ENCODE measurements around the gene MT4. TPM values are rescaled to one million over a fixed set of nuclear protein-coding genes. Genes with fewer than 3 reads are reported as not detected.

Gene MT4
- total and polyA plus RNA-seq, 2 donors (not counting 1 experiment from before 2014, with no cell fraction given), result not detected

DNA sequence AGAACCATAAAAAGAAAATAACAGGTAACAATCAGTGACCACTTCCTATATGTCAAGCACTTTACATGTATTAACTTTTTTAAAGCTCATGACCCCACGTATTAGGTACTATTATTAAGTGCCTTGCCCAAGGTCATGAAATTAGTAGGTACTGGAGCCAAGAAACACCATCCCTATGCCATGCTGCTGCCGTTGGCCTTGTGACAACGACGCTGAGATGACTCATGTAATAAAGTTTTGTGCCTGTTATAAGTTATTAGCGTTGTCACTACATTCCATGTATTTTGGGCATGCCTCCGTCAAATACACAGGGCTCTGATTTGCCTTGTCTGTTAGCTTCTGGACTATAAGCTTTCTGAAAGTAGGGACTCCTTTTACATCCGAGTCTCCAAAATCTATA lies 46.4 kb upstream of the MT4 start:
- Histone ChIP-seq H3K27ac (ENCODE audit: insufficient read depth, low read length) (no peak overlapping the region), H3K4me2 (ENCODE audit: extremely low read depth, insufficient read depth, low read length) (peak overlapping the region; percentile 32), H3K79me2 (ENCODE audit: control insufficient read depth, insufficient read depth, low read length) (peaks cover 1% of the 10 kb centered on the region), H4K20me1 (ENCODE audit: control insufficient read depth, extremely low read depth, insufficient read depth, low read length) (no peaks in the 10 kb centered on the region), H3K4me3 (replicated peaks in 1 of 4; ENCODE audit: control extremely low read depth in 1 of 4, insufficient read depth in 1 of 4, low read depth in 3 of 4, low read length in 4 of 4) (peak overlapping the region in 1 of 4 experiments; percentile 96), H3K9me3 (ENCODE audit: control insufficient read depth, insufficient read depth, low read depth, low read length) (no peaks in the 10 kb centered on the region), H3K36me3 (ENCODE audit: control insufficient read depth, insufficient read depth, low read length) (no peaks in the 10 kb centered on the region), H3K4me1 (ENCODE audit: control insufficient read depth, extremely low read depth, insufficient read depth, low read length) (peaks cover 7% of the 10 kb centered on the region), H3K27me3 (ENCODE audit: control insufficient read depth, insufficient read depth, low read length) (no peaks in the 10 kb centered on the region), H2AFZ (ENCODE audit: low read length) (no peak overlapping the region), H3K9ac (ENCODE audit: insufficient read depth, low read length) (no peak overlapping the region)
- TF ChIP-seq, protein P1, sequence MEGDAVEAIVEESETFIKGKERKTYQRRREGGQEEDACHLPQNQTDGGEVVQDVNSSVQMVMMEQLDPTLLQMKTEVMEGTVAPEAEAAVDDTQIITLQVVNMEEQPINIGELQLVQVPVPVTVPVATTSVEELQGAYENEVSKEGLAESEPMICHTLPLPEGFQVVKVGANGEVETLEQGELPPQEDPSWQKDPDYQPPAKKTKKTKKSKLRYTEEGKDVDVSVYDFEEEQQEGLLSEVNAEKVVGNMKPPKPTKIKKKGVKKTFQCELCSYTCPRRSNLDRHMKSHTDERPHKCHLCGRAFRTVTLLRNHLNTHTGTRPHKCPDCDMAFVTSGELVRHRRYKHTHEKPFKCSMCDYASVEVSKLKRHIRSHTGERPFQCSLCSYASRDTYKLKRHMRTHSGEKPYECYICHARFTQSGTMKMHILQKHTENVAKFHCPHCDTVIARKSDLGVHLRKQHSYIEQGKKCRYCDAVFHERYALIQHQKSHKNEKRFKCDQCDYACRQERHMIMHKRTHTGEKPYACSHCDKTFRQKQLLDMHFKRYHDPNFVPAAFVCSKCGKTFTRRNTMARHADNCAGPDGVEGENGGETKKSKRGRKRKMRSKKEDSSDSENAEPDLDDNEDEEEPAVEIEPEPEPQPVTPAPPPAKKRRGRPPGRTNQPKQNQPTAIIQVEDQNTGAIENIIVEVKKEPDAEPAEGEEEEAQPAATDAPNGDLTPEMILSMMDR (conservative IDR thresholded peaks at IDR 0.05 in 1 of 2, IDR thresholded peaks at IDR 0.05 in 1 of 2; ENCODE audit: low read depth in 1 of 2, low read length in 2 of 2), result no peak
- no peak for TF ChIP-seq EZH2 (IDR thresholded peaks at IDR 0.05; ENCODE audit: low read length, missing control alignments)
- no peak for DNase-seq (ENCODE audit: low read depth in 2 of 2)

DNA sequence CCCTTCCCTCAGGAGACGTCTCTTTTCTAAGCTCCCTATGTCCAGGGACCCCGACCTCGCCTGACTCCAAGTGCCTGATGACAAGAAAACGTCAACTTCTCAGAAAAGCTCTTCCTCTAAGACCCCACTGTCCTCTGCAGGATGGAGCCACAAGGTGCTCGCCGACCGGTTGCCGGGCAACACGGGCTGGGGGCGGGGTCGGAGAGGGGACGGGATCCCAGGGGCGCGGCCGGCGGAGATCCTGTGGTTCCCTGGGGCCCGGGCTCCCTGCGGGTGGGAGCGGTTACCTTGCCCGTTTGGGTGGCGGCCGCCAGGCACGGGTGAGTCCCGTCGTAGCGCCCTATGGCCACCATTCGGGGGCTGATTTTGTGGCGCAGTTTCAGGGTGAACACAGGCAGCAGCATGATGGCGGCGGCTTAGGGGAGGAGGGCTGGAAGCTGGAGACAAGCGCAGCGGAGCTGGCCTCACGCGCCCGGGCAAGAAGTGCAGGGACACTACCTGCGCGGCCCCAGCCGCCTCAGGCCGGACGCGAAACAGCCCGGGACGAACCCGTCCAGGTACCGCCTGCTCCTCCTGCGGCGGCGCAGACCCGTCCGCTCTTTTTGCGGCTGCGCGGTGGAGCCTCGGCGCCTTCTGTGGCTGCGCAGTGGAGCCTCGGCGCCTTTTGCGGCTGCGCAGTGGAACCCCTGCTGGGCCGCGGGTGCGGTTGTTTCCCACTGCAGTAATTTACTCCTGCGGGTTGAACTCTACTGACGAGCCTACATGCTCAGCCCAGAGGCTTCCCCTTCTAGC lies 45.2 kb upstream of the MT4 start, which contains the start of gene BBS2:
Gene BBS2, minus strand, starts transcription at position 566 of the 792 bp plus-strand sequence. Its CDS starts 162 bp downstream, at position 404.
- Histone ChIP-seq H3K4me2 (ENCODE audit: extremely low read depth, insufficient read depth, low read length) (peak within 1 kb of the TSS; percentile 90), H3K9ac (ENCODE audit: insufficient read depth, low read length) (peak within 1 kb of the TSS; percentile 78), H3K9me3 (ENCODE audit: control insufficient read depth, insufficient read depth, low read depth, low read length) (no peaks in the 10 kb centered on the region), H3K27ac (ENCODE audit: insufficient read depth, low read length) (peak within 1 kb of the TSS; percentile 34), H3K36me3 (ENCODE audit: control insufficient read depth, insufficient read depth, low read length) (no peaks in the 10 kb centered on the region), H4K20me1 (ENCODE audit: control insufficient read depth, extremely low read depth, insufficient read depth, low read length) (no peaks in the 10 kb centered on the region), H3K4me3 (replicated peaks in 1 of 4; ENCODE audit: control extremely low read depth in 1 of 4, insufficient read depth in 1 of 4, low read depth in 3 of 4, low read length in 4 of 4) (peak within 1 kb of the TSS; percentile 68 to 98 (median 86)), H3K27me3 (ENCODE audit: control insufficient read depth, insufficient read depth, low read length) (no peaks in the 10 kb centered on the region), H3K79me2 (ENCODE audit: control insufficient read depth, insufficient read depth, low read length) (peaks cover 1% of the 10 kb centered on the region), H2AFZ (ENCODE audit: low read length) (peak within 1 kb of the TSS; percentile 98), H3K4me1 (ENCODE audit: control insufficient read depth, extremely low read depth, insufficient read depth, low read length) (peaks cover 7% of the 10 kb centered on the region)
- DNase-seq (ENCODE audit: low read depth in 2 of 2), result peak; percentile 78
- TF ChIP-seq, protein P1 (conservative IDR thresholded peaks at IDR 0.05 in 1 of 2, IDR thresholded peaks at IDR 0.05 in 1 of 2; ENCODE audit: low read depth in 1 of 2, low read length in 2 of 2), result no peak
- TF ChIP-seq EZH2 (IDR thresholded peaks at IDR 0.05; ENCODE audit: low read length, missing control alignments), result no peak

DNA sequence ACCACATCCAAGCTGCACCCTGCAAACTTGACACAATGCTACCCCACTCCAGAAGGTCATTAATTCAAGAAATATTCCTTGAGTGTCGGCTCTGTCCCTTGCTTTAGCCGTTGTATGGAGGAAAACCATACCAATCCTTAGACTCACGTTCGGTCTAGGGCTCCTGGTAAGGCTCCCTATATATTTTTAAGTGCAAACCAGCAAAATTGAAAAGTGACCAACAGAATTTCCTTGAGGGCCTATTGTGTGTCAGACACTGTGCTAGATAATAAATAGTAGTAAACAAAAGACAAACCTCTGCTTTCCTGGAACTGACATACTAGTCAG lies 44.7 kb upstream of the MT4 start:
- H3K27ac ChIP-seq (ENCODE audit: insufficient read depth, low read length), result peak overlapping the region; percentile 34
- peak overlapping the region; percentile 18 for H3K9ac ChIP-seq (ENCODE audit: insufficient read depth, low read length)
- no peaks in the 10 kb centered on the region for H3K9me3 ChIP-seq (ENCODE audit: control insufficient read depth, insufficient read depth, low read depth, low read length)
- peak overlapping the region; percentile 68 to 98 (median 86) for H3K4me3 ChIP-seq (replicated peaks in 1 of 4; ENCODE audit: control extremely low read depth in 1 of 4, insufficient read depth in 1 of 4, low read depth in 3 of 4, low read length in 4 of 4)
- no peaks in the 10 kb centered on the region for H3K27me3 ChIP-seq (ENCODE audit: control insufficient read depth, insufficient read depth, low read length)
- H3K4me1 ChIP-seq (ENCODE audit: control insufficient read depth, extremely low read depth, insufficient read depth, low read length), result peaks cover 7% of the 10 kb centered on the region
- no peaks in the 10 kb centered on the region for H4K20me1 ChIP-seq (ENCODE audit: control insufficient read depth, extremely low read depth, insufficient read depth, low read length)
- DNase-seq (ENCODE audit: low read depth in 2 of 2), result no peak
- TF ChIP-seq, protein P1 (conservative IDR thresholded peaks at IDR 0.05 in 1 of 2, IDR thresholded peaks at IDR 0.05 in 1 of 2; ENCODE audit: low read depth in 1 of 2, low read length in 2 of 2), result no peak
- peak overlapping the region; percentile 83 for H3K4me2 ChIP-seq (ENCODE audit: extremely low read depth, insufficient read depth, low read length)
- peak overlapping the region; percentile 98 for H2AFZ ChIP-seq (ENCODE audit: low read length)
- no peaks in the 10 kb centered on the region for H3K79me2 ChIP-seq (ENCODE audit: control insufficient read depth, insufficient read depth, low read length)
- H3K36me3 ChIP-seq (ENCODE audit: control insufficient read depth, insufficient read depth, low read length), result no peaks in the 10 kb centered on the region
